ENCODE measurements around the gene UBL3. TPM values are rescaled to one million over a fixed set of nuclear protein-coding genes. Genes with fewer than 3 reads are reported as not detected.

UBL3 gene
- total and polyA plus RNA-seq, 3 experiments from 2014 or later: 15.0 to 37.0 (median 15.2) TPM

- peaks cover 0 to 5% (median 0%) of the 10 kb centered on the region in 3 donors for H3K4me1 Mint-ChIP-seq
- no peaks in the 10 kb centered on the region for H3K9me3 ChIP-seq (ENCODE audit: low read length)
- peaks cover 1% of the 10 kb centered on the region for H3K4me1 ChIP-seq (ENCODE audit: insufficient read depth, low read length)
- H3K27ac Mint-ChIP-seq: no peak overlapping the region
- H3K27ac ChIP-seq (ENCODE audit: low read depth, low read length): no peak overlapping the region
- no peaks in the 10 kb centered on the region for H3K36me3 Mint-ChIP-seq
- H3K27me3 Mint-ChIP-seq: no peaks in the 10 kb centered on the region
- no peak for DNase-seq
- no peaks in the 10 kb centered on the region for H3K27me3 ChIP-seq (ENCODE audit: insufficient read depth, low read length, poor library complexity, severe bottlenecking)
- H3K9me3 Mint-ChIP-seq: no peaks in the 10 kb centered on the region
- H3K4me3 ChIP-seq (ENCODE audit: low read length): no peak overlapping the region
- H3K36me3 ChIP-seq (ENCODE audit: insufficient read depth, low read length): no peaks in the 10 kb centered on the region
- no peak overlapping the region for H3K4me3 Mint-ChIP-seq
- CTCF ChIA-PET: no interaction called here
- POLR2A ChIA-PET: no interaction called here
These were observed 5.4 kb upstream of the UBL3 start for GRCh38 chr13:29855784-29856183.

GRCh38 chr13:29855009-29855408, 4.6 kb upstream of the UBL3 start:
- Mint-ChIP-seq H3K9me3 (no peaks in the 10 kb centered on the region), H3K4me3 (no peak overlapping the region), H3K27me3 (peaks cover 0 to 2% of the 10 kb centered on the region in 2 donors), H3K36me3 (peaks cover 0 to 2% (median 0%) of the 10 kb centered on the region in 3 donors), H3K4me1 (peaks cover 0 to 7% (median 0%) of the 10 kb centered on the region in 3 donors), H3K27ac (no peak overlapping the region)
- no peaks in the 10 kb centered on the region for H3K9me3 ChIP-seq (ENCODE audit: low read length)
- H3K4me3 ChIP-seq (ENCODE audit: low read length): no peak overlapping the region
- peaks cover 3% of the 10 kb centered on the region for H3K4me1 ChIP-seq (ENCODE audit: insufficient read depth, low read length)
- H3K36me3 ChIP-seq (ENCODE audit: insufficient read depth, low read length): no peaks in the 10 kb centered on the region
- H3K27ac ChIP-seq (ENCODE audit: low read depth, low read length): no peak overlapping the region
- ChIA-PET CTCF (no interaction called here), POLR2A (no interaction called here)
- H3K27me3 ChIP-seq (ENCODE audit: insufficient read depth, low read length, poor library complexity, severe bottlenecking): no peaks in the 10 kb centered on the region
- no peak for DNase-seq

DNA sequence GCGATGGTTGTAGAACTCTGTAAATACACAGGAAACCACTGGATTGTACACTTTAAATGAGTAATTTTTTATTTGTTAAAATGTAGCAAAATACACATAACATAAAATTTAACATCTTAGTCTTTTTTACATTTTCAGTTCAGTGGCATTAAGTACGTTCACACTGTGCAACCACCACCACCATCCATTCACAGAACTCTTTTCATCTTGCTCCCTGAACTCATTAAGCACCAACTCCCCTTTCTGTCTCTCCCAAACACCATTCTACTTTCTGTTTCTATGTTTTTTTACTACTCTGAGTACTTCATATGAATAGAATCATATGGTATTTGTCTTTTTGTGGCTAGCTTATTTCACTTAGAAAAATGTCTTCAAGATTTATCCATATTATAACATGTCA, 2.7 kb upstream of the UBL3 start:
- Mint-ChIP-seq H3K4me3 (peak overlapping the region in 1 of 7 donors; percentile 14), H3K27me3 (peaks cover 0 to 2% of the 10 kb centered on the region in 2 donors)
- no peak for DNase-seq

GRCh38 chr13:29852472-29853054, 2.1 kb upstream of the UBL3 start:
- H3K27ac ChIP-seq (ENCODE audit: low read depth, low read length): no peak overlapping the region
- no peak overlapping the region for H3K4me3 ChIP-seq (ENCODE audit: low read length)
- H3K36me3 ChIP-seq (ENCODE audit: insufficient read depth, low read length): no peaks in the 10 kb centered on the region
- Mint-ChIP-seq H3K27me3 (peaks cover 0 to 2% of the 10 kb centered on the region in 2 donors), H3K36me3 (peaks cover 0 to 18% (median 0%) of the 10 kb centered on the region in 3 donors), H3K4me1 (peaks cover 8 to 14% (median 8%) of the 10 kb centered on the region in 3 donors), H3K27ac (peak overlapping the region in 1 of 8 donors; percentile 27), H3K9me3 (no peaks in the 10 kb centered on the region), H3K4me3 (peak overlapping the region in 1 of 7 donors; percentile 48)
- peaks cover 3% of the 10 kb centered on the region for H3K4me1 ChIP-seq (ENCODE audit: insufficient read depth, low read length)
- H3K27me3 ChIP-seq (ENCODE audit: insufficient read depth, low read length, poor library complexity, severe bottlenecking): no peaks in the 10 kb centered on the region
- DNase-seq: no peak
- ChIA-PET CTCF (interaction anchor here (16.8 kb wide), 1 partner anchor 261 kb away, joined by 175 read pairs; no protein-coding TSS in a partner anchor), POLR2A (no interaction called here)
- no peaks in the 10 kb centered on the region for H3K9me3 ChIP-seq (ENCODE audit: low read length)

More for the DNA sequence above, 2.7 kb upstream of the UBL3 start:
- CTCF ChIA-PET: interaction anchor here (16.8 kb wide), 1 partner anchor 261 kb away, joined by 175 read pairs; no protein-coding TSS in a partner anchor
- Histone ChIP-seq H3K36me3 (ENCODE audit: insufficient read depth, low read length) (no peaks in the 10 kb centered on the region), H3K4me3 (ENCODE audit: low read length) (no peak overlapping the region), H3K27me3 (ENCODE audit: insufficient read depth, low read length, poor library complexity, severe bottlenecking) (no peaks in the 10 kb centered on the region), H3K4me1 (ENCODE audit: insufficient read depth, low read length) (peaks cover 3% of the 10 kb centered on the region), H3K27ac (ENCODE audit: low read depth, low read length) (no peak overlapping the region), H3K9me3 (ENCODE audit: low read length) (no peaks in the 10 kb centered on the region)
- H3K4me1 Mint-ChIP-seq: peaks cover 4 to 10% (median 5%) of the 10 kb centered on the region in 3 donors
- H3K36me3 Mint-ChIP-seq: peaks cover 0 to 15% (median 0%) of the 10 kb centered on the region in 3 donors
- POLR2A ChIA-PET: no interaction called here
- H3K9me3 Mint-ChIP-seq: no peaks in the 10 kb centered on the region
- H3K27ac Mint-ChIP-seq: no peak overlapping the region

GRCh38 chr13:29849731-29850212, 645 bp downstream of the UBL3 start:
- H3K27me3 Mint-ChIP-seq: peaks cover 0 to 2% of the 10 kb centered on the region in 2 donors
- Histone ChIP-seq H3K4me3 (ENCODE audit: low read length) (peak overlapping the region; percentile 81), H3K9me3 (ENCODE audit: low read length) (no peaks in the 10 kb centered on the region), H3K27me3 (ENCODE audit: insufficient read depth, low read length, poor library complexity, severe bottlenecking) (no peaks in the 10 kb centered on the region), H3K27ac (ENCODE audit: low read depth, low read length) (peak overlapping the region; percentile 90), H3K36me3 (ENCODE audit: insufficient read depth, low read length) (no peaks in the 10 kb centered on the region), H3K4me1 (ENCODE audit: insufficient read depth, low read length) (peaks cover 19% of the 10 kb centered on the region)
- CTCF ChIA-PET: interaction anchor here (0.8 to 16.8 kb wide), 8 partner anchors 10 to 283 kb away, joined by 3 to 175 read pairs (median 6); no protein-coding TSS in a partner anchor
- H3K4me1 Mint-ChIP-seq: peaks cover 34 to 40% (median 36%) of the 10 kb centered on the region in 3 donors
- peak overlapping the region; percentile 90 to 100 (median 96) for H3K4me3 Mint-ChIP-seq
- peaks cover 0 to 22% (median 0%) of the 10 kb centered on the region in 3 donors for H3K36me3 Mint-ChIP-seq
- peak in 4 of 5 donors; percentile 23 to 59 (median 34) for DNase-seq
- H3K27ac Mint-ChIP-seq: peak overlapping the region; percentile 83 to 100 (median 96)
- H3K9me3 Mint-ChIP-seq: no peaks in the 10 kb centered on the region
- POLR2A ChIA-PET: interaction anchor here (0.6 to 4.4 kb wide), 10 partner anchors 9 to 768 kb away, joined by 3 to 41 read pairs (median 5); partner anchors contain the start of gene USPL1

DNA sequence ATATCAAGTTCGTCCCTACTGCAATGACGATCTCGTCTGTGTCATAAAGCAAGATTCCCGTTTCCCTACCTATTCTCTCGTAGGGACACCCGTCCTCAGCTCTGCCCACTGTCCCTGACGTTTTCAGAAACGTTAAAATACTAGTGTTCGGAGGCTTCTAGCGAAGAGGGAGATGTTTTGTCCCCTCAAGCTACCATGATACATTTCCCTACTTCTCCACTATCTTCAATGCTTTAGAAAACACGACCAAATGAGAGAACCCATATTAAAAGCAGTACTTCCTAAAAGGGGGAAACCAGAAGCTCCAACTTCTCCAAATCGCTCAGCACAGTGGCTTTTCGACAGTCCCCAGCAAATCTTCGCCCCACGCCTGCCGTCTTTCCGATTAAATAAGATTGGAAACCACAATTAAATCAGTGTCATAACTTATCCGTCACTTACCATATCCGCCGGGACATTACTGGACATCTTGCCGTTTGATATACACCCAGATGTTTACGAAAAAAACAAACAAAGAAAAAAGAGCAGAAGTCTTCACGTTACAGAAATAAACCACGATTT, 1.3 kb downstream of the UBL3 start:
- DNase-seq: peak; percentile 9 to 57 (median 36)
- Mint-ChIP-seq H3K9me3 (no peaks in the 10 kb centered on the region), H3K36me3 (peaks cover 0 to 22% (median 0%) of the 10 kb centered on the region in 3 donors), H3K4me1 (peaks cover 36 to 44% (median 42%) of the 10 kb centered on the region in 3 donors), H3K27ac (peak overlapping the region; percentile 83 to 100 (median 96)), H3K4me3 (peak overlapping the region; percentile 90 to 100 (median 96)), H3K27me3 (peaks cover 0 to 2% of the 10 kb centered on the region in 2 donors)
- ChIA-PET POLR2A (interaction anchor here (0.9 to 4.4 kb wide), 8 partner anchors 9 to 768 kb away, joined by 3 to 41 read pairs (median 8); partner anchors contain the start of gene USPL1), CTCF (interaction anchor here (1.3 to 16.8 kb wide), 7 partner anchors 10 to 283 kb away, joined by 3 to 175 read pairs (median 8); no protein-coding TSS in a partner anchor)
- Histone ChIP-seq H3K27me3 (ENCODE audit: insufficient read depth, low read length, poor library complexity, severe bottlenecking) (no peaks in the 10 kb centered on the region), H3K27ac (ENCODE audit: low read depth, low read length) (peak overlapping the region; percentile 90), H3K4me1 (ENCODE audit: insufficient read depth, low read length) (peaks cover 23% of the 10 kb centered on the region), H3K4me3 (ENCODE audit: low read length) (peak overlapping the region; percentile 81), H3K9me3 (ENCODE audit: low read length) (no peaks in the 10 kb centered on the region), H3K36me3 (ENCODE audit: insufficient read depth, low read length) (no peaks in the 10 kb centered on the region)

DNA sequence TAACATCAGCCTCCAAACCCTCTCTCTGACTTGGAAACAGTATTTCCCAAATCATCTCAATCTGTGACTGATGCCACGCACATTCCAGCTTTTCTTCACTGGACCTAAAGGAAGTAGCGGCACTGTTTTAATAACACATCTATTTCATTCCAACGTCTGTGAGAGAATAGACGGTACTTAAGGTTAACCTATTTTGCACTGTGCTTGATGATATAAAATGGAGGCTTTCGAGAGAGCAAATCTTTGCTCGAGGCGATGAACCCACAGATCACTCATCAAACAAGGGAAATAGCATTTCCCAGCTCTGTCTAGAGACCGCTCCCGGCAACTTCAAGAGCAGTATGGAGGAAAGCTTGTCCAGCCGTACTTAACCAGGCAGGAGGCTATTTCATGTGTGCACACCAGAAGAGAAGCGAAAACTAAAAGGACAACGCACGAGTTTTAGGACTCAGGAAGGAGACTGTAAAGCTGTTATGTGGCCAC, 2.9 kb downstream of the UBL3 start:
- H3K9me3 ChIP-seq (ENCODE audit: low read length): no peaks in the 10 kb centered on the region
- peaks cover 0 to 22% (median 0%) of the 10 kb centered on the region in 3 donors for H3K36me3 Mint-ChIP-seq
- peaks cover 48 to 59% (median 55%) of the 10 kb centered on the region in 3 donors for H3K4me1 Mint-ChIP-seq
- peak overlapping the region; percentile 90 to 98 (median 95) for H3K4me3 Mint-ChIP-seq
- peak overlapping the region; percentile 43 to 94 (median 83) for H3K27ac Mint-ChIP-seq
- no peak overlapping the region for H3K27ac ChIP-seq (ENCODE audit: low read depth, low read length)
- CTCF ChIA-PET: interaction anchor here (1.9 to 16.8 kb wide), 5 partner anchors 58 to 266 kb away, joined by 4 to 175 read pairs (median 22); no protein-coding TSS in a partner anchor
- peaks cover 0 to 2% of the 10 kb centered on the region in 2 donors for H3K27me3 Mint-ChIP-seq
- peak overlapping the region; percentile 67 for H3K4me3 ChIP-seq (ENCODE audit: low read length)
- POLR2A ChIA-PET: interaction anchor here (0.6 to 4.4 kb wide), 3 partner anchors 13 to 267 kb away, joined by 3 to 41 read pairs (median 4); no protein-coding TSS in a partner anchor
- no peaks in the 10 kb centered on the region for H3K9me3 Mint-ChIP-seq
- H3K4me1 ChIP-seq (ENCODE audit: insufficient read depth, low read length): peaks cover 26% of the 10 kb centered on the region
- H3K27me3 ChIP-seq (ENCODE audit: insufficient read depth, low read length, poor library complexity, severe bottlenecking): no peaks in the 10 kb centered on the region
- DNase-seq: peak in 2 of 5 donors; percentile 4 to 29
- H3K36me3 ChIP-seq (ENCODE audit: insufficient read depth, low read length): no peaks in the 10 kb centered on the region
